ENCODE results near the gene SNX1. TPM values are rescaled to one million over a fixed set of nuclear protein-coding genes. Genes with fewer than 3 reads are reported as not detected.

Gene SNX1
- total and polyA plus RNA-seq, 2 of the 8 experiments (the other 6 are each of a cell fraction or from before 2014, with no cell fraction given) = 27.9 to 59.8 TPM

DNA sequence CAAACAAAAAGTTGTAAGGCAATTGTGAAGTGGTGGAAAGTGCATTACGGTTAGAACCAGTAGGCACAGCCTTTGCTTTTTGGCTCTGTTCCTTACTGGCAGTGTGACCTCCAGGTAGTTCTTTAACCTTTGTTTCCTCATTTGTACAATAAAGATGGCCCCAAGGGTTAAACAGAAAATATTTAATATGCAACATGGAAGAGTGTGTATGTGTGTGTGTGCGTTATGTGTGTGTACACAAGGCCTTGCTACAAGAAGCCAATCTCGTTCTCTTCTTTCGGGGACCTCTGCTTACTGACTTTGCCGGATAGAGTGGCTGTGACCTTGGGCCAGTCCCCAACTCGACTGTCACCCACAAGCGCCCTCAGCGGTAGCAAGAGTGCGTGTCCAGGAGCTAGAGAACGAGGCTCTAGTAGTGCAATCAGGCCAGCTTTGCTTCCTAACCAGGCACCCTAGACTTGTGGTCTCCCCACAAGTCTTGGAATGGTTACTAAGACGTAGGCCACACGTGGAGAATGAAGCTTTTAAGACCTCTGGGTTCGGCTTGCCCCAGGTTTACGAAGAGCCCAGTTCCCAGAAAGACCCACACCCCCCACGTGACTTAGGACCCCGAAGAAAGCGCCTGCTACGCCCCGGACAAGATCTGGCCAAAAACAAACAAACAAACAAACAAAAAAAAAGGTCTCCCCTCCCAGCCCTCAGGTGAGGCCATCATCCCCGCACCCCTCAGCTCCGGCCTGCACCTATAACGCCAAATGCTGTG is 2.7 kb upstream of the SNX1 start (continued):
- TF ChIP-seq SAP30 (IDR thresholded peaks at IDR 0.05; ENCODE audit: insufficient read depth, insufficient replicate concordance, low read length) = no peak
- TF ChIP-seq RAD21 (IDR thresholded peaks at IDR 0.05 in 1 of 2, conservative IDR thresholded peaks at IDR 0.05 in 1 of 2; ENCODE audit: low read depth in 2 of 2, low read length in 2 of 2) = no peak
- TF ChIP-seq JUND (IDR thresholded peaks at IDR 0.05; ENCODE audit: low read length) = no peak
- TF ChIP-seq, protein P1, sequence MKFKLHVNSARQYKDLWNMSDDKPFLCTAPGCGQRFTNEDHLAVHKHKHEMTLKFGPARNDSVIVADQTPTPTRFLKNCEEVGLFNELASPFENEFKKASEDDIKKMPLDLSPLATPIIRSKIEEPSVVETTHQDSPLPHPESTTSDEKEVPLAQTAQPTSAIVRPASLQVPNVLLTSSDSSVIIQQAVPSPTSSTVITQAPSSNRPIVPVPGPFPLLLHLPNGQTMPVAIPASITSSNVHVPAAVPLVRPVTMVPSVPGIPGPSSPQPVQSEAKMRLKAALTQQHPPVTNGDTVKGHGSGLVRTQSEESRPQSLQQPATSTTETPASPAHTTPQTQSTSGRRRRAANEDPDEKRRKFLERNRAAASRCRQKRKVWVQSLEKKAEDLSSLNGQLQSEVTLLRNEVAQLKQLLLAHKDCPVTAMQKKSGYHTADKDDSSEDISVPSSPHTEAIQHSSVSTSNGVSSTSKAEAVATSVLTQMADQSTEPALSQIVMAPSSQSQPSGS (IDR thresholded peaks at IDR 0.05; ENCODE audit: low read length) = no peak
- TF ChIP-seq ZNF274 (IDR thresholded peaks at IDR 0.05; ENCODE audit: borderline replicate concordance, extremely low read depth, low read length) = no peak
- peak in 1 of 2 experiments; percentile 18; a peak in 1 of 3 replicates for TF ChIP-seq POLR2A (IDR thresholded peaks at IDR 0.05; ENCODE audit: control extremely low read depth in 1 of 2, low read depth in 2 of 2, low read length in 2 of 2)
- no peak for TF ChIP-seq CREB1 (IDR thresholded peaks at IDR 0.05)
- no peak for TF ChIP-seq RNF2 (IDR thresholded peaks at IDR 0.05; ENCODE audit: borderline replicate concordance, low read depth, low read length, missing control alignments, poor library complexity, severe bottlenecking)
- TF ChIP-seq, protein P2, sequence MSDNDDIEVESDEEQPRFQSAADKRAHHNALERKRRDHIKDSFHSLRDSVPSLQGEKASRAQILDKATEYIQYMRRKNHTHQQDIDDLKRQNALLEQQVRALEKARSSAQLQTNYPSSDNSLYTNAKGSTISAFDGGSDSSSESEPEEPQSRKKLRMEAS (IDR thresholded peaks at IDR 0.05) = peak; percentile 68; the same call in 1 of the 2 replicates
- no peak for TF ChIP-seq ASH2L (IDR thresholded peaks at IDR 0.05; ENCODE audit: low read length)
- no peak for TF ChIP-seq JUN (IDR thresholded peaks at IDR 0.05; ENCODE audit: low read depth, low read length)
- TF ChIP-seq RXRA (IDR thresholded peaks at IDR 0.05; ENCODE audit: insufficient read depth, low read depth, low read length) = no peak
- peak; percentile 46 for TF ChIP-seq TAF7 (optimal IDR thresholded peaks at IDR 0.05; ENCODE audit: borderline replicate concordance, low read depth, low read length)
- TF ChIP-seq, protein P3, sequence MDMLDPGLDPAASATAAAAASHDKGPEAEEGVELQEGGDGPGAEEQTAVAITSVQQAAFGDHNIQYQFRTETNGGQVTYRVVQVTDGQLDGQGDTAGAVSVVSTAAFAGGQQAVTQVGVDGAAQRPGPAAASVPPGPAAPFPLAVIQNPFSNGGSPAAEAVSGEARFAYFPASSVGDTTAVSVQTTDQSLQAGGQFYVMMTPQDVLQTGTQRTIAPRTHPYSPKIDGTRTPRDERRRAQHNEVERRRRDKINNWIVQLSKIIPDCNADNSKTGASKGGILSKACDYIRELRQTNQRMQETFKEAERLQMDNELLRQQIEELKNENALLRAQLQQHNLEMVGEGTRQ (IDR thresholded peaks at IDR 0.05; ENCODE audit: low read length) = peak; percentile 82
- TF ChIP-seq EZH2 (IDR thresholded peaks at IDR 0.05; ENCODE audit: low read depth, low read length, severe bottlenecking) = no peak
- TF ChIP-seq SP1 (IDR thresholded peaks at IDR 0.05; ENCODE audit: low read depth, low read length) = no peak
- peak; percentile 72 for TF ChIP-seq KDM4A (IDR thresholded peaks at IDR 0.05; ENCODE audit: low read depth, low read length, severe bottlenecking)
- no peak for TF ChIP-seq YY1 (IDR thresholded peaks at IDR 0.05; ENCODE audit: low read depth, low read length)
- no peak for TF ChIP-seq KDM1A (IDR thresholded peaks at IDR 0.05; ENCODE audit: borderline replicate concordance, low read length)
- no peak; a peak in 1 of 4 replicates for TF ChIP-seq SIN3A (conservative IDR thresholded peaks at IDR 0.05 in 1 of 2, IDR thresholded peaks at IDR 0.05 in 1 of 2; ENCODE audit: low read depth in 1 of 2, low read length in 2 of 2)

Measured in H1 (cell line).